ENCODE results near the gene OAS2.

OAS2 gene

GRCh38 chr12:112978163-112979040, at the start of gene OAS2:
Gene OAS2 (plus strand): TSS chr12:112978519. CDS start chr12:112978609, 90 bp downstream.
- H3K27ac ChIP-seq (ENCODE audit: low read length) = no peak within 1 kb of the TSS
- DNase-seq (ENCODE audit: low read depth, low spot score) = no peak
- H3K9me3 ChIP-seq (ENCODE audit: control insufficient read depth, insufficient read depth, low read length) = no peaks in the 10 kb centered on the region
- H3K4me3 ChIP-seq (ENCODE audit: low read length) = no peak within 1 kb of the TSS
- no peaks in the 10 kb centered on the region for H3K27me3 ChIP-seq (ENCODE audit: control insufficient read depth, insufficient read depth, low read length)
- no peaks in the 10 kb centered on the region for H3K4me1 ChIP-seq (ENCODE audit: control insufficient read depth, insufficient read depth, low read length)
- no CpG with 5 or more reads among the region's 19 CpGs for WGBS (ENCODE audit: insufficient coverage, insufficient read length)
- no peaks in the 10 kb centered on the region for H3K36me3 ChIP-seq (ENCODE audit: control insufficient read depth, insufficient read depth, low read length)

- Histone ChIP-seq H3K27me3 (ENCODE audit: control insufficient read depth, insufficient read depth, low read length) (no peaks in the 10 kb centered on the region), H3K27ac (ENCODE audit: low read length) (no peak overlapping the region), H3K36me3 (ENCODE audit: control insufficient read depth, insufficient read depth, low read length) (no peaks in the 10 kb centered on the region), H3K4me1 (ENCODE audit: control insufficient read depth, insufficient read depth, low read length) (no peaks in the 10 kb centered on the region), H3K4me3 (ENCODE audit: low read length) (no peak overlapping the region), H3K9me3 (ENCODE audit: control insufficient read depth, insufficient read depth, low read length) (no peaks in the 10 kb centered on the region; the same call in 1 of the 2 replicates)
- no CpG with 5 or more reads among the region's 1 CpG for WGBS (ENCODE audit: insufficient coverage, insufficient read length)
- no peak for DNase-seq (ENCODE audit: low read depth, low spot score)
These were observed 49.3 kb upstream of the OAS2 start for GRCh38 chr12:112928978-112929377.

GRCh38 chr12:112929715-112930114, 48.6 kb upstream of the OAS2 start:
- H3K4me3 ChIP-seq (ENCODE audit: low read length) = no peak overlapping the region
- H3K27ac ChIP-seq (ENCODE audit: low read length) = no peak overlapping the region
- no peak for DNase-seq (ENCODE audit: low read depth, low spot score)
- H3K27me3 ChIP-seq (ENCODE audit: control insufficient read depth, insufficient read depth, low read length) = no peaks in the 10 kb centered on the region
- no peaks in the 10 kb centered on the region; the same call in 1 of the 2 replicates for H3K9me3 ChIP-seq (ENCODE audit: control insufficient read depth, insufficient read depth, low read length)
- H3K36me3 ChIP-seq (ENCODE audit: control insufficient read depth, insufficient read depth, low read length) = no peaks in the 10 kb centered on the region
- WGBS (ENCODE audit: insufficient coverage, insufficient read length) = no CpG with 5 or more reads among the region's 3 CpGs
- no peaks in the 10 kb centered on the region for H3K4me1 ChIP-seq (ENCODE audit: control insufficient read depth, insufficient read depth, low read length)

GRCh38 chr12:112930350-112930749, 48.0 kb upstream of the OAS2 start:
- Histone ChIP-seq H3K36me3 (ENCODE audit: control insufficient read depth, insufficient read depth, low read length) (no peaks in the 10 kb centered on the region), H3K4me1 (ENCODE audit: control insufficient read depth, insufficient read depth, low read length) (no peaks in the 10 kb centered on the region), H3K9me3 (ENCODE audit: control insufficient read depth, insufficient read depth, low read length) (no peaks in the 10 kb centered on the region; the same call in 1 of the 2 replicates), H3K4me3 (ENCODE audit: low read length) (no peak overlapping the region), H3K27ac (ENCODE audit: low read length) (no peak overlapping the region), H3K27me3 (ENCODE audit: control insufficient read depth, insufficient read depth, low read length) (no peaks in the 10 kb centered on the region)
- no peak for DNase-seq (ENCODE audit: low read depth, low spot score)
- WGBS (ENCODE audit: insufficient coverage, insufficient read length) = no CpG with 5 or more reads among the region's 2 CpGs

GRCh38 chr12:112932485-112933128, 45.7 kb upstream of the OAS2 start:
- no CpG with 5 or more reads among the region's 6 CpGs for WGBS (ENCODE audit: insufficient coverage, insufficient read length)

GRCh38 chr12:112933129-112933505, 45.2 kb upstream of the OAS2 start:
- Histone ChIP-seq H3K27ac (ENCODE audit: low read length) (no peak overlapping the region), H3K27me3 (ENCODE audit: control insufficient read depth, insufficient read depth, low read length) (no peaks in the 10 kb centered on the region), H3K9me3 (ENCODE audit: control insufficient read depth, insufficient read depth, low read length) (no peaks in the 10 kb centered on the region), H3K4me1 (ENCODE audit: control insufficient read depth, insufficient read depth, low read length) (no peaks in the 10 kb centered on the region), H3K36me3 (ENCODE audit: control insufficient read depth, insufficient read depth, low read length) (no peaks in the 10 kb centered on the region), H3K4me3 (ENCODE audit: low read length) (no peak overlapping the region)
- no peak for DNase-seq (ENCODE audit: low read depth, low spot score)
- WGBS (ENCODE audit: insufficient coverage, insufficient read length) = no CpG with 5 or more reads among the region's 2 CpGs

More at GRCh38 chr12:112932485-112933128, 45.7 kb upstream of the OAS2 start:
- H3K4me3 ChIP-seq (ENCODE audit: low read length) = no peak overlapping the region
- H3K4me1 ChIP-seq (ENCODE audit: control insufficient read depth, insufficient read depth, low read length) = no peaks in the 10 kb centered on the region
- no peaks in the 10 kb centered on the region for H3K27me3 ChIP-seq (ENCODE audit: control insufficient read depth, insufficient read depth, low read length)
- H3K9me3 ChIP-seq (ENCODE audit: control insufficient read depth, insufficient read depth, low read length) = no peaks in the 10 kb centered on the region
- H3K36me3 ChIP-seq (ENCODE audit: control insufficient read depth, insufficient read depth, low read length) = no peaks in the 10 kb centered on the region
- DNase-seq (ENCODE audit: low read depth, low spot score) = no peak
- H3K27ac ChIP-seq (ENCODE audit: low read length) = no peak overlapping the region

GRCh38 chr12:112936264-112936663, 42.1 kb upstream of the OAS2 start:
- no CpG with 5 or more reads among the region's 1 CpG for WGBS (ENCODE audit: insufficient coverage, insufficient read length)
- Histone ChIP-seq H3K27me3 (ENCODE audit: control insufficient read depth, insufficient read depth, low read length) (peaks cover 3% of the 10 kb centered on the region; the same call in 1 of the 2 replicates), H3K36me3 (ENCODE audit: control insufficient read depth, insufficient read depth, low read length) (no peaks in the 10 kb centered on the region), H3K4me3 (ENCODE audit: low read length) (no peak overlapping the region), H3K4me1 (ENCODE audit: control insufficient read depth, insufficient read depth, low read length) (no peaks in the 10 kb centered on the region), H3K9me3 (ENCODE audit: control insufficient read depth, insufficient read depth, low read length) (no peaks in the 10 kb centered on the region), H3K27ac (ENCODE audit: low read length) (no peak overlapping the region)
- DNase-seq (ENCODE audit: low read depth, low spot score) = no peak

GRCh38 chr12:112936927-112937326, 41.4 kb upstream of the OAS2 start:
- Histone ChIP-seq H3K27me3 (ENCODE audit: control insufficient read depth, insufficient read depth, low read length) (peaks cover 3% of the 10 kb centered on the region; the same call in 1 of the 2 replicates), H3K9me3 (ENCODE audit: control insufficient read depth, insufficient read depth, low read length) (no peaks in the 10 kb centered on the region), H3K4me1 (ENCODE audit: control insufficient read depth, insufficient read depth, low read length) (no peaks in the 10 kb centered on the region), H3K36me3 (ENCODE audit: control insufficient read depth, insufficient read depth, low read length) (no peaks in the 10 kb centered on the region), H3K4me3 (ENCODE audit: low read length) (no peak overlapping the region), H3K27ac (ENCODE audit: low read length) (no peak overlapping the region)
- no peak for DNase-seq (ENCODE audit: low read depth, low spot score)
- no CpG with 5 or more reads among the region's 2 CpGs for WGBS (ENCODE audit: insufficient coverage, insufficient read length)

GRCh38 chr12:112937741-112938719, 40.3 kb upstream of the OAS2 start, which contains the start of gene OAS3:
Gene OAS3 (plus strand): TSS chr12:112938474. CDS start chr12:112938531, 57 bp downstream.
- no peaks in the 10 kb centered on the region for H3K9me3 ChIP-seq (ENCODE audit: control insufficient read depth, insufficient read depth, low read length)
- H3K27ac ChIP-seq (ENCODE audit: low read length) = no peak within 1 kb of the TSS
- H3K27me3 ChIP-seq (ENCODE audit: control insufficient read depth, insufficient read depth, low read length) = peaks cover 3% of the 10 kb centered on the region; the same call in 1 of the 2 replicates
- H3K4me3 ChIP-seq (ENCODE audit: low read length) = peak within 1 kb of the TSS; percentile 46; the same call in 1 of the 2 replicates
- H3K4me1 ChIP-seq (ENCODE audit: control insufficient read depth, insufficient read depth, low read length) = no peaks in the 10 kb centered on the region
- 100% methylated on average over 2 of the region's 50 CpGs for WGBS (ENCODE audit: insufficient coverage, insufficient read length)
- no peak for DNase-seq (ENCODE audit: low read depth, low spot score)
- no peaks in the 10 kb centered on the region for H3K36me3 ChIP-seq (ENCODE audit: control insufficient read depth, insufficient read depth, low read length)

GRCh38 chr12:112938751-112939150, 39.6 kb upstream of the OAS2 start:
- no peak overlapping the region for H3K27ac ChIP-seq (ENCODE audit: low read length)

More at GRCh38 chr12:112938751-112939150, 39.6 kb upstream of the OAS2 start:
- Histone ChIP-seq H3K4me1 (ENCODE audit: control insufficient read depth, insufficient read depth, low read length) (no peaks in the 10 kb centered on the region), H3K4me3 (ENCODE audit: low read length) (peak overlapping the region; percentile 46; the same call in 1 of the 2 replicates), H3K27me3 (ENCODE audit: control insufficient read depth, insufficient read depth, low read length) (peaks cover 3% of the 10 kb centered on the region; the same call in 1 of the 2 replicates), H3K9me3 (ENCODE audit: control insufficient read depth, insufficient read depth, low read length) (no peaks in the 10 kb centered on the region), H3K36me3 (ENCODE audit: control insufficient read depth, insufficient read depth, low read length) (no peaks in the 10 kb centered on the region)
- no peak for DNase-seq (ENCODE audit: low read depth, low spot score)
- WGBS (ENCODE audit: insufficient coverage, insufficient read length) = no CpG with 5 or more reads among the region's 11 CpGs

Measured in iPS DF 6.9 (cell line).